HG02588 (cell line): Measurements from ENCODE around the gene PPP2R2B.
"Not testable (repeated sequence)": the region's sequence is repeated elsewhere in the genome, so short reads cannot be mapped to it uniquely, and the experiment has no call there.

Source experiments
- ATAC-seq: cut with Tn5 transposase; IDR thresholded peaks from one replicate; pipeline ENCODE4 v1.9.1; 2021; ENCODE audit warnings: mild to moderate bottlenecking, moderate library complexity; ENCODE audit not compliant: unreplicated experiment

The PPP2R2B gene

DNA sequence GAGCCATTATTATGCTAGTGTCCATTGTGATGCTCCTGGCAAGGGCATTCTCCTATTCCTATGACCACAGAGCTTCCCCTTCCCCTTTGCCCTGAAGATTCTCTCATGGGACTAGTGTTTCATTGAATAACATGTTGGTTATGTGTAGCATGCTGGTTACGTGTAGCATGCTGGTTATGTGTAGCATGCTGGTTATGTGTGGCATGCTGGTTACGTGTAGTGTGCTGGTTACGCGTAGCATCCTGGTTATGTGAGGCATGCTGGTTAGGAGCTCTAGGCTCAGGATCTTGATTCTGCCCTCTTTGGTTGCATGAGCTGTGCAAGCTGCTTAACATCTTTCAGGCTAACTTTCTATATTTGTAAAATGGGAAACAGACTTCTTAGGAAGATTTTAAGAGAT lies 316.1 kb downstream of the PPP2R2B start:
- no peak for ATAC-seq

DNA sequence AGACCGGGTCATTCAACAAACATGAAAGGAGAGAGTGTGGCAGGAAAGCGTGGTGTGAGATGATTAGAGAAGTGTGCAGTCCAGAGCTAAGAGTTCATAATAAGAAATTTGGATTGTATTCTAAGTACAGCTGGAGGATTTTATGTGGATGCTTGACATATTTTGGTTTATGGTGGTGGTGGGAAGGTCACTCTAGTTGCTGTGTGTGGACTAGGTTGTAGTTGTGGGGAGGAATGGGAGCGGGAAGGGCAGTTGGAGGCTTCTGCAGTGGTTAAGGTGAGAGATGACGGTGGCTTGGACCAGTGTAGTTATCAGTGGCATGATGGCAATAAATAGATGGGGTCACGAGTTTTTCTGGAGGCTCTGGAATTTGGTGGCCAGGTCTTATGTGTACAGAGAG lies 316.8 kb downstream of the PPP2R2B start:
- no peak for ATAC-seq

DNA sequence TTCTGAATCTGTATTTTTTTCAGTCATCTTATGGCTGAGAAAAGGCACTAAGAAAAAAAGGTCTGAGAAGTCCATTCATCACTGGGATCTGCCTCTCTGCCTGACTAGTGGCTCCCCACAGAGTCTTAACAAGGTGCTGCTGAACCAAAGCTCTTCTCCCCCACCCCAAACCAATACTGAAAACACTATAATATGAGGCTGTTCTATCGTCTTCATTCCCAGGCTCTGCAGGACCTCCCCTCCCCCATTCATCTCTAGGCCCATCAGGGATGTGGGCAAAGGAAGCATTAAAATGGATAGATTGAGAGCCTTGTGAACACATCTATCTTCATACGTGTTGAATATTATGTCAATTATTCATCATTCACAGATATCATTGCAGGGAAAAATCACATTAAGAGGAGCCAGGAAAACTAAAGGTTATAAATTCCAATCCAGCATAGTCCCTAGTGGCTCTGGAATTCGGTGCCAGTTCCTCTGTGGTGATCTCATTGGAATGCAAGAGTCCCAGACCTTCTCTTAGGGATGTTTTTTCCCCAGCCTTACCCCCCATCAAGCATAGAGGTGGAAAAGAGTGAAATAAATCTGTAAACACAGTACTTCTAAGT lies 318.2 kb downstream of the PPP2R2B start:
- ATAC-seq = no peak

DNA sequence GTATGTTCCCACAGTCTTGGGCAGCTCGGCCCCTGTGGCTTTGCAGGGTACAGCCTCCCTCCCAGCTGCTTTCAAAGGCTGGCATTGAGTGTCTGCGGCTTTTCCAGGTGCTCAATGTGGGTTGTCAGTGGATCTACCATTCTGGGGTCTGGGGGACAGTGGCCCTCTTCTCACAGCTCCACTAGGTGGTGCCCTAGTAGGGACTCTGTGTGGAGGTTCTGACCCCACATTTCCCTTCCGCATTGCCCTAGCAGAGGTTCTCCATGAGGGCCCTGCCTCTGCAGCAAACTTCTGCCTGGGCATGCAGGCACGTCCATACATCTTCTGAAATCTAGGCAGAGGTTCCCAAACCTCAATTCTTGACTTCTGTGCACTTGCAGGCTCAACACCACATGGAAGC lies 321.7 kb downstream of the PPP2R2B start:
- ATAC-seq = not testable (repeated sequence)

DNA sequence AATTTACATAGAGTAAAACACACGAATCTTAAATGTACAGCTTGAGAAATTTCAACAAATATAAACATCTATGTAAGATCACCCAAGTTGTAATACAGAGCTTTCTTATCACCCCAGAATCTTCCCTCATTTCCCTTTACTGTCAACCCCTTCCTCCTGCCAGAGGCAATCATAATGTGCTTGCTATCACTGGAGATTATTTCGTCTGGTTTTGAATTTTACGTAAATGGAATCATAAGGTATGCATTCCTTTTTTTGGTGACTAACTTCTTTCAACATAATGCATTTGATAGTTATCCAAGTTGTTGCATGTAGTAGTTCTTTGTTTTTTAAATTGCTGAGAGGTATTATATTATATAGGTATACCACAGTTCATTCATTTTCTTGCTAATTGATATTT lies 325.1 kb downstream of the PPP2R2B start:
- ATAC-seq = no peak

DNA sequence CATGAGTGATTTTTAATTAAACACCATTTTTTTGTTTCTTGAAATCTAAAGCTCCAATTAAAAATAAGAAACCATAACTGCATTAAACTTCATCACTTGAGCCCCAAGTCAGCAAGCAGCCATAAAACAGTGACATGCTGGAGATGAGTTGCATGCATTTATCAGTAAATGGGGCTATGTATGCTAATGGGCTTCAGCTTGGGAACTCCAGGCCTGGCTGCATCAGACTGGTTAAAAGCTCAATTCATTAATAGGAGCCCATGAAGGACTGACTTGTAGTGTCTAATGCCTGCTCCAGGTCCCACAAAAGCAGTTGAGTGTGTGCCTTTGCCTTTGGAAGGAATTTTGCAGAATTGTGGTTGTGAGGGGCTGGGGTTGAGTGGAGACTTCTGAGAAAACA lies 328.9 kb downstream of the PPP2R2B start:
- no peak for ATAC-seq

DNA sequence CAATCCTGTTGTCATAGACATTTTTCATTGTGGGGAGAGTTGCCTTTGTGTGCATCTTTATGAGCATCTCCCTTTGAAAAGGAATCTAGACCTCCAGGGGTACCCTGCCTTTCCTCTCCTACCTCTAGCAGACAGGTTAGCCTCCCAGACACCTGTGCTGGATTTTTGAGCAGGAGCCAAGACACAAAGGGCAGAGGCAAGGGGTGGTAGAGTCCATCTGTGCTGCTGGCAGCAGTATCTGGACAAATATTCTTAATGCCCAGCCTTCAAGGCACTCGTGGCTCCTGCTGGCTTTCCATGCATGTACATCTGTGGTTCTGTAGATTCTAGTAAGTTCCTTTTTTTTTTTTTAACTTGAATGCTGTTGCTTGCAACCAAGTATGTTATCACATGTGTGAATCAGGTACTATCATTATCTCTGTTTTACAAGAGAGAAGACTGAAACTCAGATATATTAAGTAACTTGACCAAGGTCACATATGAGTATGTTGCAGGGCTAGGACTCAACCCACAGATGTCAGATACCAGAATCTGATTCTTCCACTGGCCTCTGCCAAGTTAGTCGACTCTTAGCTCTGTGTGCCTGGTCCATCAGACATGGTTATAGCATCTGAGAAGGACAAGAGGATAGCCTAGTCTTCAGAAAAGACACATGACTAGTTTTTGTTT lies 329.6 kb downstream of the PPP2R2B start:
- no peak for ATAC-seq

DNA sequence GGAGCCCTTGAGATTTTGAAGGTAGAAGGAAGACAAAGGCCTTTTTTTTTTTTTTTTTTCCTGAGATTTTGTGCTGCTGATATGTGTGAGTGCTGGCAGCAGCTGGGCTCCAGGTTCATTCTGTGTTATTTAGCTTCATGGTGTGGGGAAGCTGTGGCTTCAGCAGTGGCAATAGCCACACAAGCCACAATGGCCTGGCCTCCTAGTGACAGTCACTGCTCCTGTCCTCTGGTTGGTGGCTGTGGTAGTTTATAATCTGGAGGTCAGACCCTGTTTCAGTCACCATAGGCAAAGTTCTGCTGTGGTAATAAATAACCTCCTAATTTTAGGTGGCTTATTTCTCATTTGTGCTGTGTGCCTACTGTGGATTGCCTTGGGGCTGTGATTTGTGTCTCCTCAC lies 334.3 kb downstream of the PPP2R2B start:
- no peak for ATAC-seq

DNA sequence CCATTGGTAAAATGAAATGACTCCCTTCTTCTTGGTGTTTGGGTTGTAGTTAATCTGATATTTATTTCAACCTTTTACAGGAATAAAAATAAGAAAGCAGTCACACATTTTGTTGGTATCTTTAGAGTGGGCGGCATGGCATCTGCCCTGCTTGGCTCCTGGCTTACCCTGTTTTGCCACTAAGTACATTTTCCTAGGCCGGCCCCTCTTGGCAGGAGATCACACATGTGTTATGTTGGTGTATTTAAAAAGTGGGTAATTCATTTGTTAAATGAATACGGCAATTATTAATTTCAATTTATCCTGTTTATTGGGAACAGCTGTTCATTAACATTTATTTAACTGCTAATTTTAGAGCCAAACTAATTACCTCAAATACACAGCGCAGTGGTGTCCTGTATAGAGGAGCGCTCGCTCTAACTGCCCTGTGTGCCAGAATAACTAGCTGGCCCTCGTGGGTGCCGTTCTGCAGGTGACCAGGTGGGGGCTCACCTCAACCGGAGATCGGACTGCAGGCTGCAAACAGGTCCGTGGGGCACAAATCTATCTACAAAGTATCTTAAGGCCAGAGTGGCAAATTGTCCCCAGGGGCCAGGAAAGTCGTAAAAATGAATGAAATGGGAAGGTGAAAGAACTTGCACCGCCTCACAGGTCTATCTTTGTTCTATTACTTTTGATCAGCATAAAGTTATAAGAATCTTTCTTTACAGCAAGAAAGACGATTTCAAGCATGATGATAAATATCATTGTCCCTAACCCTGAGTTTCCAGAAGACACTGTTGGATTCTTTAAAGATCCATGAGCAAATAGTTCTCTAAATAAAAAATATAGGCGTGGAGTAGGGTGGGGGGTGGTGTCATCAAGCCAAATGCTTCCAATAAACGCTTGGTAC lies 336.4 kb downstream of the PPP2R2B start:
- ATAC-seq = peak; percentile 98

DNA sequence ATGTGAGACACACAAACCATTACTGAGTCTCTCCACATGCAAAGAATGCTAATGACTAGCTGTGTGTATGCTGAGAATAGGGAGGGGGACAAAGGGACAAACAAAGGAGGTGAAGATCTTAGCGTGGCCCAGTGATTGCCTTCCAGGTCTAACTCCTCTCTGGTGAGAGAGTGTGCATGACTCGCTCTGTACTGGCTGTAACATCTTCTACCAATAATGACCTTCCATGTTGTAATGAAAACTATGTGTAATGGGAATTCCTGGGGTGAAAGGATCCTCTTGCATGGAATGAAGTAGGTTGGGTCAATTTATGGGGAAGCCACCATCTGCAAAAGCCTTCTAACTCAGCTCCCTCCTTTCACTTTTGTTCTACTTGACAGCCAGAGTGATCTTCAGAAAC lies 338.1 kb downstream of the PPP2R2B start:
- no peak for ATAC-seq

DNA sequence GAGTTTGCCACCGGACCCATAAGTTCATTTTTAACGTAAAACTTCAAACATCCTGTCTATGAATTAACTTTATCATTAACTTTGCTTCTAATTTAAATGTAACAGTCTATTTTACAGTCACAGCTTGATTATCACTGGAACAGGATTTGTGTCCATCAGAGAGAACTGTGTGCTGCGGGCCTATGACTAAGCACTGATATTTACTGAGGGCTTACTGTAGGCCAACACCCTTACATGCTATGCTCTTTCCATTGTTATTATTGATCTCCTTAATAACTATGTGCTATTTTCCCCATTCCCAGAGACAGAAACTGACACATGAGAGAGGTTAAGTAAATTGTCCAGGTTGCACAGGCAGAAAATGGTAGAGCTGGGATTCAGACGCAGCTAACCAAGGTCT lies 338.6 kb downstream of the PPP2R2B start:
- no peak for ATAC-seq

DNA sequence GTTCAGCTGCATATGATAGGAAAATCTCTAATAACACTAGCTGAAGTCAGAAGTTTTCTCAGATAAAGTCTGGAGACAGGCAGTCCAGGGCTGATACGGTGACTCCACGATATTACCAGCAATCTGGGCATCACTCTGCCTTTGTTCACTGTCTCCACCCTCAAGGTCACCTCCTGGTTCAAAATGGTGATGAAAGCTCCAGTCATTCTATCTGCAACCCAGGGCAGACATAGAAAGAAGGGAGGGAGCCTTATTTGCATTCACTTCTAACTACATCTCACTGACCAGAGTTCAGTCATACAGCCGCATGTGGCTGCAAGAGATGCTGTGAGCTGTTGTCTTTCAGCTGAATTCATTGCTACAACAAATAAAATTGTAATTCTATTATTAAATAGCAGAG lies 340.1 kb downstream of the PPP2R2B start:
- ATAC-seq = no peak

DNA sequence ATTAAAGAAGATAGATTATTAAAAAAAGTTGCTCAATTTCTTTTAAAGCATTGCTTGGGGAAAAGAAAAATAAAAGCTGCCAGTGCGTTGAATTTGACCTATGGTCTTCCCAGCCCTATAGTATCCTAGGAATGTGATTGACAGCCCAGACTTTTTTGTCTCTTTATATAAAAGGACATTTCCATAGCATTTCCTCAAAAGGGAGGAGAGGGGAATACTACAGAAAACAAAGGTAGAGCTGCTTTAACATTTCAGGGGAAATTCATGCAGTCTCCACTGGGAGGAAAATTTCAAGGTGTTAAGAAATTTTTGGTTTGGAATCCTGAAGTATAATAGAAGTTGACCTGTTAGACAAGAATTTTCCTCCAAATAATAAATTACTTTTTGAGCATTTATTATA lies 344.7 kb downstream of the PPP2R2B start:
- ATAC-seq = no peak

DNA sequence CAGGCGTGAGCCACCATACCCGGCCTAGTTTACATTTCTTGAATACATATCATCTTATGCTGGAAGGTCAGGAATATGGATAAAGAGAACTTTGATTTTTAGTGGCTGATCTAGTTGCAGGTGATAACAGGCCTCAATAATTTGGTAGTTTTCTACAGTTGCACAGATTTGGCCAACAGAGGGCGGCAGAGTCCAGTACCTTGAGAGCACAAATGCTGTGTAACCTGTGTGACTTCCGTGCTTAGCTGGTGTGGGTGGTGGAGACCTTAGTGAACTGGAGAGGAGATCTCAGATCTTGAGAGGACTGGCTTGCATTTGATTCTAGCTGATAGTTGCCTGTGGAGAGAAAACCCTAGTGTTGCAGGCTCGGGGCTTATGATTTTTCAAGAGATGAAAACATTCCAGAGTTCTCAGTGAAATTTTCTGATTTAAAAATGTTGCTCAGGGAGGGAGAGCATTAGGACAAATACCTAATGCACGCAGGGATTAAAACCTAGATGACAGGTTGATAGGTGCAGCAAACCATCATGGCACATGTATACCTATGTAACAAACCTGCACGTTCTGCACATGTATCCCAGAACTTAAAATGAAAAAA lies 345.2 kb downstream of the PPP2R2B start:
- ATAC-seq = peak; percentile 95
